PFSK-1 (cell line): ENCODE results near the gene KIRREL3.

Source experiments
- FOXP2 ChIP-seq: optimal IDR thresholded peaks from 2 replicates; pipeline ENCODE3; 2011; ENCODE audit warnings: borderline replicate concordance, control low read depth, inconsistent platforms; ENCODE audit not compliant: insufficient read depth; ENCODE audit errors: extremely low read length, extremely low read depth
- POLR2AphosphoS5 ChIP-seq: IDR thresholded peaks from 2 replicates; pipeline ENCODE4 v1.6.1; 2012; ENCODE audit warnings: low read depth, mild to moderate bottlenecking, control low read depth, low read length, moderate library complexity
- SIN3A ChIP-seq: IDR thresholded peaks from 2 replicates; pipeline ENCODE4 v1.6.1; 2012; ENCODE audit warnings: mild to moderate bottlenecking, low read length, moderate library complexity, borderline replicate concordance; ENCODE audit not compliant: insufficient read depth
- TAF1 ChIP-seq: IDR thresholded peaks from 2 replicates; pipeline ENCODE4 v1.6.1; 2012; ENCODE audit warnings: low read length, control low read depth, borderline replicate concordance; ENCODE audit not compliant: insufficient read depth
- TF ChIP-seq, protein P1 (sequence below), 2 experiments: IDR thresholded peaks; 2 replicates each; pipeline versions ENCODE4 v1.6.1 to v1.8.0; 2011 to 2012; ENCODE audit warnings: low read depth in 2 of 2, low read length in 2 of 2, control low read depth in 1 of 2, inconsistent platforms in 1 of 2, mild to moderate bottlenecking in 1 of 2, moderate library complexity in 1 of 2; ENCODE audit not compliant: insufficient read depth in 1 of 2

Gene KIRREL3

DNA sequence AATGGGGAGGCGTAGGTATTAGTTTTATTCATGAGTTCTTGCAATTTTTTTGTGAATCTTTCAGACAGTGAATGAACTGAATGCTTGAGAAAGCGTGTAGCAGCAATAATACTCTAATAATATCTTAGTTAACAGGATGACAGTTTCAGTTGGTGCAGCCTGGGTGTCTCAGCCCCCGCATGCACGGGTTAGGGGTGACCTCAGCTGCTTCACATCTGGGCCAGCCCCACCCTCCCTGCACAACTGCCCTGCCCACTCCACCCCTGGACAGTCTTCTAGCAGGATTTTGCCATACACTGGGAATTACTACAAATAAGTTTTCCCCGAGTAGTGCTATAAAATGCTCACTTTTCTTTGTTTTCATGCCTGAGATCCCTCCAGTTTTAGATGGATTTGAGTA lies 561.9 kb downstream of the KIRREL3 start:
- no peak for TF ChIP-seq SIN3A

DNA sequence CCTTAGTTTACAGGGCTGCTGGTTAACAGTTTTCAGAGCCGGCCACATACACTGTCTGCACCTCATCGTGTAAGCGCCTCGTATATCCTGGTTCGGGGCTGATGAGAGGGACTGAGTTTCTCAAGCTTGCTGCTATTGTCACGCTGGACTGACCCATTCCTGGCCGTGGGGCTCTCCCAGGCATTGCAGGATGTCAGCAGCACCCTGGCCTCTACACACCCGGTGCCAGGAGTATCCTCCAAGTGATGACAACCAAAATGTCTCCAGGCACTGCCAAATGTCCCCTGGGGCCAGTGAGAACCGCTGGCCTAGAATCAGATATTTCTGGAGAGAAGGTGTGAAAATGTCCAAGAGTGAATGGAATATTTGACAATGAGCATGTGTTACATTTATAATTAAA lies 562.3 kb downstream of the KIRREL3 start:
- no peak for TF ChIP-seq FOXP2

DNA sequence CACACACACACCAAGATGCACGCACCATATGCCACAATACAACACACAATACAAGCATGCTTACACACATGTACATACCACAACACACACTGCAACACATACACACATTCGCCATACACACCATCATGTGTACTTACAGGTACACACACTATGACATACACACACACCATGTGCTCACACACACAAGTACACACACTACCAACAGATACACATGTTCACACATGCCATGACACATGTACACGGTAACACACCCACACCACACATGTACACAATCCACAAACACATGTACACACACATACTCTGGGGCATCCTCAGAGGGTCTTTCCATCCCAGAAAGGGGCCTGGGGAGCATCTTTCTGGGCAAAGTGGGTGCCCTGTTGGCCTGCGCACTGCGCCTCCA lies 562.8 kb downstream of the KIRREL3 start:
- TF ChIP-seq TAF1, result no peak
- no peak for TF ChIP-seq SIN3A
- no peak for TF ChIP-seq POLR2AphosphoS5
- no peak for TF ChIP-seq FOXP2
- TF ChIP-seq, protein P1, sequence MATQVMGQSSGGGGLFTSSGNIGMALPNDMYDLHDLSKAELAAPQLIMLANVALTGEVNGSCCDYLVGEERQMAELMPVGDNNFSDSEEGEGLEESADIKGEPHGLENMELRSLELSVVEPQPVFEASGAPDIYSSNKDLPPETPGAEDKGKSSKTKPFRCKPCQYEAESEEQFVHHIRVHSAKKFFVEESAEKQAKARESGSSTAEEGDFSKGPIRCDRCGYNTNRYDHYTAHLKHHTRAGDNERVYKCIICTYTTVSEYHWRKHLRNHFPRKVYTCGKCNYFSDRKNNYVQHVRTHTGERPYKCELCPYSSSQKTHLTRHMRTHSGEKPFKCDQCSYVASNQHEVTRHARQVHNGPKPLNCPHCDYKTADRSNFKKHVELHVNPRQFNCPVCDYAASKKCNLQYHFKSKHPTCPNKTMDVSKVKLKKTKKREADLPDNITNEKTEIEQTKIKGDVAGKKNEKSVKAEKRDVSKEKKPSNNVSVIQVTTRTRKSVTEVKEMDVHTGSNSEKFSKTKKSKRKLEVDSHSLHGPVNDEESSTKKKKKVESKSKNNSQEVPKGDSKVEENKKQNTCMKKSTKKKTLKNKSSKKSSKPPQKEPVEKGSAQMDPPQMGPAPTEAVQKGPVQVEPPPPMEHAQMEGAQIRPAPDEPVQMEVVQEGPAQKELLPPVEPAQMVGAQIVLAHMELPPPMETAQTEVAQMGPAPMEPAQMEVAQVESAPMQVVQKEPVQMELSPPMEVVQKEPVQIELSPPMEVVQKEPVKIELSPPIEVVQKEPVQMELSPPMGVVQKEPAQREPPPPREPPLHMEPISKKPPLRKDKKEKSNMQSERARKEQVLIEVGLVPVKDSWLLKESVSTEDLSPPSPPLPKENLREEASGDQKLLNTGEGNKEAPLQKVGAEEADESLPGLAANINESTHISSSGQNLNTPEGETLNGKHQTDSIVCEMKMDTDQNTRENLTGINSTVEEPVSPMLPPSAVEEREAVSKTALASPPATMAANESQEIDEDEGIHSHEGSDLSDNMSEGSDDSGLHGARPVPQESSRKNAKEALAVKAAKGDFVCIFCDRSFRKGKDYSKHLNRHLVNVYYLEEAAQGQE (IDR thresholded peaks at IDR 0.05; ENCODE audit: insufficient read depth in 1 of 2, low read depth in 2 of 2, low read length in 2 of 2), result no peak

DNA sequence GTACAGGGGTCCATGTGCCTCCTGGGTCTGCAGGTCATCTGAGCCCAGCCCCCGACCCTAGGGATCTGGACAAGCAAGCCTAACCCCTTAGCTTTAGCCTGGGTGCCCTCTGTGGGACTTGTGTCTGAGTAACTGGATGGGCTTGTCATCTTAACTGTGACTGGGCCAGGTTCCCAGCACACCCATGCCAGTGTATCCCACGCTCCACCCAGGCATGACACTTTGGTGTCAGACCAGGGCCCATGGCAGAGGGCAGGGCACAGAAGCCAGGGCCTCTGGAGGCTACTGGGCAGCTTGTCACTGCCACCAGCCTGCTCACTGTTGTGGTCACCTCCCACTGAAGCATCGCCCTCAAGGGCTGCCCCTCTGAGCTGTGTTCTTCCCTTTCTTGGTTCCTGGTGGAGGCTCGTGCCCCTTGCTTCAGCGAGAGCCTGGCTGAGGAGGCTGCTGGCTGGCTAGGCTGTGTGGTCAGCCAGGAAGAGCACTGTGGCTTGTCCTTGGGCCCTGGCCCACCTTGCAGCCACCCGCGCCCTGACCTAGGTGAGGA lies 564.3 kb downstream of the KIRREL3 start:
- no peak for TF ChIP-seq POLR2AphosphoS5
- TF ChIP-seq SIN3A, result no peak
- TF ChIP-seq, protein P1 (IDR thresholded peaks at IDR 0.05; ENCODE audit: insufficient read depth in 1 of 2, low read depth in 2 of 2, low read length in 2 of 2), result no peak
- no peak for TF ChIP-seq FOXP2
- TF ChIP-seq TAF1, result no peak

DNA sequence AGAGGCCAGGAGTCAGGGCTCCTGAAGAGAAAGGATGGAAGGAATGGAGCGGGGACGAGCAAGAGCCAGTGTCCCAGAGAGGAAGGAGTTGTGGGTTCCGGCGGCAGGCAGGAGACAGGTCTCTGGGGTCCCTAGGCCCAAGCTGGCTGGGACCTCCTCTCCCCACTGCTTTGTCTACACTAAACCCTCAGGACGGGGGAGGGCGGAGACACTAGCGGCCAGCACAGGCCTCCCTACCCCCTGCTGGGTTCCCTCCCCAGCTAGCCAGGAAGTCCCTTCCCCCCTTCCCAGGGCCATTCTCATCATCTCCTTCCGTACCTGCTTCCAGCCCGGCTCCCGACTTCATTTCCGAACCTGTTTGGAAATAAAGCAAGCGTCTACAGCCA lies 565.6 kb downstream of the KIRREL3 start:
- TF ChIP-seq FOXP2 (no peak), TAF1 (no peak), SIN3A (no peak), POLR2AphosphoS5 (no peak)
- TF ChIP-seq, protein P1 (IDR thresholded peaks at IDR 0.05; ENCODE audit: insufficient read depth in 1 of 2, low read depth in 2 of 2, low read length in 2 of 2), result no peak

DNA sequence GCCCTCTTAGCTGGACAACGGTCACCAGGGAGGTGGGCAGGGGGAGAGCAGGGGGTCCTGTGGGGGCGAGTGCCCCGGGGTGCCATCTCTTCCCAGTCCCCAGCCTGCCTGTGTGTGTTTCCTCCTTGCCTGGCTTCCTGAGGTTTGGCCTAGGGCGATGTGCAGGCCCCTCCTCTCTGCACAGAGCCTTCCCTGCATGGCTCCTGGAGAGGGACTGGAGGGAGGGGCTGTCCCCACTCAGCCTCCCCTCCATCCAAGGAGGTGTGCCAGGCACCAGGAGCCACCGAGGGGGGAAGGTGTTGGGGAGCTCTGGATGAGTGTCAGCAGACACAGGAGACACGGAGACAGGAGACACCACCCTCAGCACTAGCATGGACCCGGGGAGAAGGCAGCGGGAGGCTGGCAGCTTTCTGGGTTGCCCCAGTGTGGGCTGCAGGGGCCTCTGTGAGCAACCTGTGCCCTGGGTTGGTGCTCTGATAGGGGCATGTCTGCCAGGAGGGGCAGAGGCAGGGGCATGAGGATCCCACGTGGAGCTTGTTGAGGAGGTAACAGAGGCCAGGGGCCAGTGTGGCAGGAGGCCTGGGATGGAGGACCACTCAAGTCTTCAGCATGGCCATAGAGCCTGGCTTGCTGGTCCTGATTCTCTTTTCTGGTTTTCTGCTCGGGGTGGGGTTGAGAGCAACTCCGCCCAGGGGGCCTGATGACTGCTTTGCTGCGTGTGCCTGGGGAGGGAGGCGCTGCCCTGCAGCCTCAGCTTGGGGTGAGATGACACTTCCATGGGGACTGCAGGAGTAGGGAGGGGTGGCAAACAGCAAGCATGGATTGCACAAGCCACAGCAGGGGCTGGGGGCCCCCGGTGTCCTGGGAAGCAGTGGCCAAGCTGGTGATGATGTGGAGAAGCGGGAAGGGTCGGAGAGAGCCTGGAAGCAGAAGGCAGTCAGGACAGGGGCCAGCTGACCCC lies 566.3 kb downstream of the KIRREL3 start:
- TF ChIP-seq, protein P1 (IDR thresholded peaks at IDR 0.05; ENCODE audit: insufficient read depth in 1 of 2, low read depth in 2 of 2, low read length in 2 of 2), result no peak
- TF ChIP-seq SIN3A (no peak), TAF1 (no peak)
